ENCODE results near the gene SUCNR1.

DNA sequence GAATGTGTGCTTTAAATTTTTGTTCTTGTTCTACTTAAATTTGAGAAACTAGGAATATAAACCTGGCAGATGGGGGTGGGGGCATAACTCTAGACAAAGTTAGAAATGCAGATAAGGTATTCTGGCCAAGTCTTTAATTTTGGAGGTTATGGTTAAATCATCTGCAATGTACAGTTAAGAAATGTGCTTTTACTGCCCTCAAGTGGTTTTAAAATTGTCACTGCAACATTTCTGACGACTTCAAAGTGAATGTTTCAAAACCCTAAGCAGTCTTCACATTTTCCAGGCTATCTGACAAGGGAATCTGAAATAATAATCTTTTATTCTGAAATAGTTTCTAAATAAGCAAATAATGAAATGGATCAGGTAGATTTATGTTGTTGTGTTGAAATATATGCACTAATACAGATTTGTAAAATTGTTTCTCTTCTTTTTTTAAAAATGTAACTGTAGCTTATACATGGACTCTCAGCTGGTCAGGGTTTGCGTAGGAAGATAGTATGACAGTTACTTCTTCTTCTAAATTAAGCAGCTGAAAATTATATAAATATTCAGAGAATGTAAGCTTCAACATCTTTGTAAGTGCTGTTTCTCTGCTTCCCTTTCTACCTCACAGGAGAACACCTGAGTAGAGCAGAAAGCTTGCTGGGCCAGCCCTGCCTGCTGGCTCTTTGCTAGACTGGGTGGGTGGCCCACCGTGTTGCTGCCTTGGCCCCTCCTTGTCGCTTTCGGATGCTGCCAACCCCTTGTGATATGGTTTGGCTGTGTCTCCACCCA is 45.0 kb downstream of the SUCNR1 start:
- no peak for TF ChIP-seq PCBP1 (IDR thresholded peaks at IDR 0.05; ENCODE audit: borderline replicate concordance, low read depth, low read length)
- no peak for TF ChIP-seq PHF20 (CRISPR knock-in tag; IDR thresholded peaks at IDR 0.05)
- no peak for TF ChIP-seq GTF3A (CRISPR knock-in tag; conservative IDR thresholded peaks at IDR 0.05)
- no peak for TF ChIP-seq CBX5 (CRISPR knock-in tag; IDR thresholded peaks at IDR 0.05; ENCODE audit: borderline replicate concordance)
- TF ChIP-seq NFIC (IDR thresholded peaks at IDR 0.05; ENCODE audit: low read length), result no peak
- TF ChIP-seq RAD21 (CRISPR knock-in tag; IDR thresholded peaks at IDR 0.05), result no peak
- TF ChIP-seq E2F5 (CRISPR knock-in tag; conservative IDR thresholded peaks at IDR 0.05), result no peak
- TF ChIP-seq ZNF501 (CRISPR knock-in tag; IDR thresholded peaks at IDR 0.05), result no peak
- TF ChIP-seq CTCF (CRISPR knock-in tag; IDR thresholded peaks at IDR 0.05), result peak; percentile 60
- TF ChIP-seq BRD4 (CRISPR knock-in tag; IDR thresholded peaks at IDR 0.05), result no peak
- TF ChIP-seq MTA3 (CRISPR knock-in tag; IDR thresholded peaks at IDR 0.05), result no peak
- TF ChIP-seq ETV6 (CRISPR knock-in tag; conservative IDR thresholded peaks at IDR 0.05), result no peak
- TF ChIP-seq, protein P1, sequence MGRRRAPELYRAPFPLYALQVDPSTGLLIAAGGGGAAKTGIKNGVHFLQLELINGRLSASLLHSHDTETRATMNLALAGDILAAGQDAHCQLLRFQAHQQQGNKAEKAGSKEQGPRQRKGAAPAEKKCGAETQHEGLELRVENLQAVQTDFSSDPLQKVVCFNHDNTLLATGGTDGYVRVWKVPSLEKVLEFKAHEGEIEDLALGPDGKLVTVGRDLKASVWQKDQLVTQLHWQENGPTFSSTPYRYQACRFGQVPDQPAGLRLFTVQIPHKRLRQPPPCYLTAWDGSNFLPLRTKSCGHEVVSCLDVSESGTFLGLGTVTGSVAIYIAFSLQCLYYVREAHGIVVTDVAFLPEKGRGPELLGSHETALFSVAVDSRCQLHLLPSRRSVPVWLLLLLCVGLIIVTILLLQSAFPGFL (CRISPR knock-in tag; IDR thresholded peaks at IDR 0.05), result no peak
